WTC11 (cell line): ENCODE data around the gene GBP1. TPM values are rescaled to one million over a fixed set of nuclear protein-coding genes. Genes with fewer than 3 reads are reported as not detected.

ENCODE experiments used
- ATAC-seq: fragments of 200-7000 bp; cut with Tn5 transposase; 2 replicates; pipeline ENCODE4 v1.10.0; 2021; ENCODE audit warnings: mild to moderate bottlenecking, moderate library complexity
- CTCF ChIA-PET: fragments of 300-600 bp; sonication (Branson Sonifier 250); formaldehyde crosslinking; loops from one replicate; lab custom pipeline; 2021; ENCODE audit warnings: antibody characterized with exemption; lab: Charles Lee
- POLR2A ChIA-PET: fragments of 350-600 bp; sonication (Branson Sonifier 250); formaldehyde crosslinking; loops from one replicate; lab custom pipeline; 2021; ENCODE audit warnings: antibody characterized with exemption; lab: Charles Lee
- DNase-seq: peaks from one replicate; pipeline ENCODE4 v3.0.0; 2021; ENCODE audit warnings: low spot score
- H3K27ac Mint-ChIP-seq: 2 replicates; pipeline ENCODE4 v1.8.0; 2021; ENCODE audit warnings: mixed read lengths
- H3K27me3 Mint-ChIP-seq: 2 replicates; pipeline ENCODE4 v1.8.0; 2021; ENCODE audit warnings: low read depth, mild to moderate bottlenecking, moderate library complexity, mixed read lengths
- H3K36me3 Mint-ChIP-seq: 2 replicates; pipeline ENCODE4 v1.8.0; 2021; ENCODE audit warnings: mixed read lengths
- H3K4me1 Mint-ChIP-seq: 2 replicates; pipeline ENCODE4 v1.8.0; 2022; ENCODE audit warnings: mixed read lengths
- H3K4me3 Mint-ChIP-seq: 2 replicates; pipeline ENCODE4 v1.8.0; 2021; ENCODE audit warnings: mild to moderate bottlenecking, moderate library complexity, mixed read lengths
- H3K9me3 Mint-ChIP-seq: 2 replicates; pipeline ENCODE4 v1.8.0; 2021; ENCODE audit warnings: mixed read lengths
- ARID4B ChIP-seq: sonication (generic); formaldehyde crosslinking; IDR thresholded peaks from 2 replicates; pipeline ENCODE4 v1.8.0; 2023; ENCODE audit warnings: missing genetic modification reagents, mild to moderate bottlenecking, borderline replicate concordance
- ATF1 ChIP-seq: sonication (generic); formaldehyde crosslinking; IDR thresholded peaks from 2 replicates; pipeline ENCODE4 v1.8.1; 2023; ENCODE audit warnings: mild to moderate bottlenecking, moderate library complexity, missing genetic modification reagents
- CTCF ChIP-seq: fragments of 200-600 bp; IDR thresholded peaks from 2 replicates; pipeline ENCODE4 v1.8.0; 2022; ENCODE audit warnings: antibody characterized with exemption
- FOXK1 ChIP-seq: sonication (generic); formaldehyde crosslinking; IDR thresholded peaks from 2 replicates; pipeline ENCODE4 v1.8.0; 2022; ENCODE audit warnings: mild to moderate bottlenecking, moderate library complexity, missing genetic modification reagents
- HMGXB4 ChIP-seq: sonication (generic); formaldehyde crosslinking; IDR thresholded peaks from 2 replicates; pipeline ENCODE4 v1.8.1; 2023; ENCODE audit warnings: mild to moderate bottlenecking, moderate library complexity, missing genetic modification reagents
- JAZF1 ChIP-seq: fragments of 250-450 bp; sonication (Bioruptor Pico); IDR thresholded peaks from 2 replicates; pipeline ENCODE4 v1.9.0; 2021; ENCODE audit warnings: moderate library complexity, mild to moderate bottlenecking, inconsistent platforms
- MAX ChIP-seq: sonication (generic); formaldehyde crosslinking; IDR thresholded peaks from 2 replicates; pipeline ENCODE4 v1.8.0; 2022; ENCODE audit warnings: mild to moderate bottlenecking, missing genetic modification reagents
- MLX ChIP-seq: sonication (generic); formaldehyde crosslinking; IDR thresholded peaks from 2 replicates; pipeline ENCODE4 v1.8.1; 2023; ENCODE audit warnings: mild to moderate bottlenecking, missing genetic modification reagents, moderate library complexity
- NR3C1 ChIP-seq: sonication (generic); formaldehyde crosslinking; conservative IDR thresholded peaks from 2 replicates; pipeline ENCODE4 v1.8.1; 2023; ENCODE audit warnings: low read depth, mild to moderate bottlenecking, missing genetic modification reagents
- OVOL2 ChIP-seq: fragments of 250-450 bp; sonication (Bioruptor Pico); IDR thresholded peaks from 2 replicates; pipeline ENCODE4 v1.9.0; 2021; ENCODE audit warnings: mild to moderate bottlenecking, borderline replicate concordance
- TCF7 ChIP-seq: sonication (generic); formaldehyde crosslinking; IDR thresholded peaks from 2 replicates; pipeline ENCODE4 v1.8.0; 2022; ENCODE audit warnings: mild to moderate bottlenecking, low read depth, missing genetic modification reagents, moderate library complexity
- TEAD1 ChIP-seq: sonication (generic); formaldehyde crosslinking; IDR thresholded peaks from 2 replicates; pipeline ENCODE4 v1.8.0; 2022; ENCODE audit warnings: mild to moderate bottlenecking, missing genetic modification reagents
- USF1 ChIP-seq: sonication (generic); formaldehyde crosslinking; IDR thresholded peaks from 2 replicates; pipeline ENCODE4 v1.8.0; 2022; ENCODE audit warnings: mild to moderate bottlenecking, missing genetic modification reagents
- USF2 ChIP-seq: sonication (generic); formaldehyde crosslinking; IDR thresholded peaks from 2 replicates; pipeline ENCODE4 v1.8.1; 2023; ENCODE audit warnings: mild to moderate bottlenecking, missing genetic modification reagents, moderate library complexity
- ZNF121 ChIP-seq: sonication (generic); formaldehyde crosslinking; IDR thresholded peaks from 2 replicates; pipeline ENCODE4 v1.8.0; 2023; ENCODE audit warnings: missing genetic modification reagents
- ZNF263 ChIP-seq: sonication (generic); formaldehyde crosslinking; IDR thresholded peaks from 2 replicates; pipeline ENCODE4 v1.8.1; 2022; ENCODE audit warnings: low read depth, mild to moderate bottlenecking, moderate library complexity, missing genetic modification reagents
- ZNF317 ChIP-seq: sonication (generic); formaldehyde crosslinking; IDR thresholded peaks from 2 replicates; pipeline ENCODE4 v1.8.1; 2023; ENCODE audit warnings: low read depth, mild to moderate bottlenecking, moderate library complexity, missing genetic modification reagents, borderline replicate concordance
- ZNF423 ChIP-seq: fragments of 250-450 bp; sonication (Bioruptor Pico); IDR thresholded peaks from 2 replicates; pipeline ENCODE4 v2.1.2; 2022; ENCODE audit warnings: mild to moderate bottlenecking, moderate library complexity
- ZNF671 ChIP-seq: fragments of 250-450 bp; sonication (Bioruptor Pico); IDR thresholded peaks from 2 replicates; pipeline ENCODE4 v1.8.0; 2021; ENCODE audit warnings: mild to moderate bottlenecking
- total RNA-seq: library from RNA; stranded (reverse); gene quantifications from 3 replicates; pipeline ENCODE4 v1.2.3, GENCODE V29; 2021

The GBP1 gene
- total RNA-seq, 1 experiment from 2014 or later: 0.20 TPM

- CTCF ChIA-PET: no interaction called here
- Mint-ChIP-seq H3K4me3 (no peak overlapping the region), H3K27ac (no peak overlapping the region), H3K27me3 (no peaks in the 10 kb centered on the region; the same call in 1 of the 2 replicates), H3K9me3 (no peaks in the 10 kb centered on the region), H3K36me3 (no peaks in the 10 kb centered on the region), H3K4me1 (peaks cover 7% of the 10 kb centered on the region)
- POLR2A ChIA-PET: no interaction called here
- no peak for DNase-seq
- no peak for TF ChIP-seq CTCF
- no peak for TF ChIP-seq ZNF423 (CRISPR knock-in tag)
- no peak for TF ChIP-seq ATF1 (CRISPR knock-in tag)
- no peak for TF ChIP-seq JAZF1 (CRISPR knock-in tag)
- no peak for TF ChIP-seq TCF7 (CRISPR knock-in tag)
- no peak for TF ChIP-seq ZNF263
- TF ChIP-seq NR3C1 (CRISPR knock-in tag): no peak
- no peak for TF ChIP-seq OVOL2 (CRISPR knock-in tag)
- no peak for TF ChIP-seq USF1 (CRISPR knock-in tag)
- no peak for TF ChIP-seq ZNF121
- TF ChIP-seq ZNF671 (CRISPR knock-in tag): no peak
- no peak for TF ChIP-seq MLX (CRISPR knock-in tag)
- TF ChIP-seq MAX (CRISPR knock-in tag): no peak
- no peak for TF ChIP-seq ZNF317
- no peak for TF ChIP-seq ARID4B (CRISPR knock-in tag)
- TF ChIP-seq TEAD1 (CRISPR knock-in tag): no peak
- TF ChIP-seq HMGXB4: no peak
- no peak for TF ChIP-seq USF2
- no peak for TF ChIP-seq FOXK1
- ATAC-seq: no peak
Observed at GRCh38 chr1:89008511-89008910, 56.5 kb downstream of the GBP1 start.
